HG03097 (cell line): ENCODE data around the gene LIMS2.

ENCODE experiments used
- ATAC-seq: cut with Tn5 transposase; IDR thresholded peaks from one replicate; pipeline ENCODE4 v1.9.1; 2021; ENCODE audit not compliant: unreplicated experiment, low FRiP score

LIMS2 gene

GRCh38 chr2:127675331-127676261, at the start of gene LIMS2:
Gene LIMS2 (minus strand): TSS chr2:127675530. CDS start chr2:127675024, 506 bp downstream.
- ATAC-seq, result no peak

GRCh38 chr2:127722807-127723206, 47.5 kb upstream of the LIMS2 start:
- ATAC-seq, result no peak

- ATAC-seq, result no peak
These were observed 46.6 kb upstream of the LIMS2 start for GRCh38 chr2:127721978-127722355.

- no peak for ATAC-seq
These were observed 46.1 kb upstream of the LIMS2 start for GRCh38 chr2:127721311-127721977.

GRCh38 chr2:127719301-127720218, 44.2 kb upstream of the LIMS2 start:
- no peak for ATAC-seq

- no peak for ATAC-seq
These were observed 42.9 kb upstream of the LIMS2 start for GRCh38 chr2:127718271-127718670.

- no peak for ATAC-seq
These were observed 40.6 kb upstream of the LIMS2 start for GRCh38 chr2:127715778-127716449.

- no peak for ATAC-seq
These were observed 38.2 kb upstream of the LIMS2 start for GRCh38 chr2:127713562-127713961.

- no peak for ATAC-seq
These were observed 37.7 kb upstream of the LIMS2 start for GRCh38 chr2:127712999-127713398.

GRCh38 chr2:127709336-127709735, 34.0 kb upstream of the LIMS2 start:
- ATAC-seq, result no peak

GRCh38 chr2:127707890-127708648, 32.7 kb upstream of the LIMS2 start:
- no peak for ATAC-seq

- ATAC-seq, result no peak
These were observed 31.1 kb upstream of the LIMS2 start for GRCh38 chr2:127706215-127706990.

- ATAC-seq, result no peak
These were observed 30.2 kb upstream of the LIMS2 start for GRCh38 chr2:127705391-127706065.

- no peak for ATAC-seq
These were observed 29.5 kb upstream of the LIMS2 start for GRCh38 chr2:127704641-127705390.

GRCh38 chr2:127703282-127703681, 28.0 kb upstream of the LIMS2 start:
- ATAC-seq, result no peak

GRCh38 chr2:127702395-127703009, 27.2 kb upstream of the LIMS2 start:
- ATAC-seq, result no peak
